Panc1 (cell line): ENCODE data around the gene PPM1M. TPM values are rescaled to one million over a fixed set of nuclear protein-coding genes. Genes with fewer than 3 reads are reported as not detected.

Experiments
- ATAC-seq: fragments of 200-7000 bp; cut with Tn5 transposase; 2 replicates; pipeline ENCODE4 v1.9.1; 2020; ENCODE audit warnings: mild to moderate bottlenecking, moderate library complexity
- BruUV-seq: library from RNA; stranded (reverse); fragments of 400-500 nt; replicated peaks from 2 replicates; lab custom pipeline; 2021; lab: Mats Ljungman, UMichigan
- CTCF ChIA-PET: fragments of 300-600 bp; sonication (Branson Sonifier 250); formaldehyde crosslinking; loops from one replicate; lab custom pipeline; 2022; ENCODE audit warnings: antibody characterized with exemption; lab: Charles Lee
- POLR2A ChIA-PET: fragments of 300-600 bp; sonication (Branson Sonifier 250); formaldehyde crosslinking; loops from one replicate; lab custom pipeline; 2022; ENCODE audit warnings: antibody characterized with exemption; lab: Charles Lee
- DNase-seq: peaks from one replicate; pipeline ENCODE4 v3.0.0-alpha.2; 2010; ENCODE audit warnings: low read depth, low spot score
- H3K27ac ChIP-seq: 2 replicates; pipeline ENCODE4 v1.5.1; 2011; ENCODE audit warnings: mild to moderate bottlenecking, low read length, inconsistent platforms
- H3K27me3 ChIP-seq: fragments of 200-500 bp; sonication (Bioruptor generic); 2 replicates; pipeline ENCODE4 v1.6.0; 2014; ENCODE audit warnings: low read length, inconsistent platforms; ENCODE audit not compliant: control insufficient read depth, insufficient read depth
- H3K36me3 ChIP-seq: fragments of 200-500 bp; sonication (Bioruptor generic); 2 replicates; pipeline ENCODE4 v1.5.1; 2014; ENCODE audit warnings: inconsistent platforms, mild to moderate bottlenecking, low read length, moderate library complexity; ENCODE audit not compliant: control insufficient read depth, insufficient read depth
- H3K4me1 ChIP-seq: 2 replicates; pipeline ENCODE4 v1.5.1; 2011; ENCODE audit warnings: inconsistent platforms, mild to moderate bottlenecking, low read length, moderate library complexity; ENCODE audit not compliant: control insufficient read depth, insufficient read depth
- H3K4me3 ChIP-seq, 2 experiments: 2 replicates each; pipeline ENCODE4 v1.5.1; 2011 to 2012; ENCODE audit warnings: low read depth in 2 of 2, low read length in 2 of 2, mild to moderate bottlenecking in 2 of 2, inconsistent platforms in 1 of 2, moderate library complexity in 1 of 2
- H3K9me3 ChIP-seq: fragments of 200-500 bp; sonication (Bioruptor generic); 2 replicates; pipeline ENCODE4 v1.5.1; 2014; ENCODE audit warnings: low read depth, mild to moderate bottlenecking, inconsistent platforms, low read length, moderate library complexity; ENCODE audit not compliant: control insufficient read depth, insufficient read depth
- CTCF ChIP-seq: fragments of 450-650 bp; IDR thresholded peaks from 2 replicates; pipeline ENCODE4 v1.5.1; 2017; ENCODE audit warnings: mild to moderate bottlenecking
- POLR2AphosphoS5 ChIP-seq: IDR thresholded peaks from 2 replicates; pipeline ENCODE4 v1.6.1; 2012; ENCODE audit warnings: mild to moderate bottlenecking, low read depth, low read length, moderate library complexity
- REST ChIP-seq, 2 experiments: IDR thresholded peaks; 2 replicates each; pipeline ENCODE4 v1.6.1; 2011 to 2012; ENCODE audit warnings: low read depth in 2 of 2, control low read depth in 1 of 2, low read length in 1 of 2, mild to moderate bottlenecking in 1 of 2, moderate library complexity in 1 of 2; ENCODE audit not compliant: insufficient read depth in 1 of 2
- SIN3A ChIP-seq: IDR thresholded peaks from 2 replicates; pipeline ENCODE4 v1.6.1; 2012; ENCODE audit warnings: low read depth, mild to moderate bottlenecking, low read length, moderate library complexity, borderline replicate concordance; ENCODE audit not compliant: insufficient read depth
- TCF7L2 ChIP-seq: IDR thresholded peaks from 2 replicates; pipeline ENCODE4 v1.6.1; 2011; ENCODE audit warnings: mild to moderate bottlenecking, low read depth, low read length, inconsistent platforms
- in situ Hi-C: cut with HindIII; loops from 2 replicates; pipeline ENCODE4 v1.10.0; 2016; ENCODE audit warnings: low sequenced_read_pairs, low pct_unique_long_range_greater_than_20kb
- intact Hi-C: fragments of 100-400 bp; cut with micrococcal nuclease; formaldehyde crosslinking; loops from one replicate; pipeline ENCODE4 v1.10.0; 2022; ENCODE audit not compliant: unreplicated experiment
- total RNA-seq: library from RNA; stranded (reverse); gene quantifications from one replicate; pipeline ENCODE4 v1.2.1, GENCODE V29; 2021; ENCODE audit not compliant: unreplicated experiment

The PPM1M gene
- total RNA-seq, 1 experiment from 2014 or later, result 9.7 TPM

- Histone ChIP-seq H3K27me3 (no peaks in the 10 kb centered on the region), H3K9me3 (no peaks in the 10 kb centered on the region), H3K36me3 (peaks cover 7% of the 10 kb centered on the region), H3K4me1 (peaks cover 14% of the 10 kb centered on the region), H3K27ac (peak overlapping the region; percentile 86; the same call in 1 of the 2 replicates), H3K4me3 (no peak overlapping the region)
- in situ Hi-C loops (no loop called here), intact Hi-C loops (no loop called here)
- DNase-seq, result no peak
- no TSS peak for BruUV-seq
- CTCF ChIA-PET, result no interaction called here
- no peak for ATAC-seq
- POLR2A ChIA-PET, result interaction anchor here (0.7 kb wide), 1 partner anchor 265 kb away, joined by 3 read pairs; no protein-coding TSS in a partner anchor
- TF ChIP-seq TCF7L2, result no peak
- TF ChIP-seq POLR2AphosphoS5, result no peak
- no peak for TF ChIP-seq SIN3A
- TF ChIP-seq CTCF, result no peak
- no peak for TF ChIP-seq REST (IDR thresholded peaks at IDR 0.05; ENCODE audit: insufficient read depth in 1 of 2, low read depth in 2 of 2, low read length in 1 of 2)
These were observed 48.6 kb upstream of the PPM1M start for GRCh38 chr3:52196977-52197376.

GRCh38 chr3:52197499-52197841 lies 48.1 kb upstream of the PPM1M start:
- peaks cover 14% of the 10 kb centered on the region for H3K4me1 ChIP-seq
- peak overlapping the region; percentile 86 for H3K27ac ChIP-seq
- intact Hi-C loops (no loop called here), in situ Hi-C loops (no loop called here)
- H3K9me3 ChIP-seq, result no peaks in the 10 kb centered on the region
- H3K36me3 ChIP-seq, result peaks cover 7% of the 10 kb centered on the region
- peak overlapping the region; percentile 66 to 92 for H3K4me3 ChIP-seq
- no peak for ATAC-seq
- BruUV-seq, result no TSS peak
- POLR2A ChIA-PET, result interaction anchor here (0.7 kb wide), 1 partner anchor 264 kb away, joined by 3 read pairs; no protein-coding TSS in a partner anchor
- CTCF ChIA-PET, result no interaction called here
- no peaks in the 10 kb centered on the region for H3K27me3 ChIP-seq
- TF ChIP-seq SIN3A (no peak), CTCF (no peak), REST (IDR thresholded peaks at IDR 0.05; ENCODE audit: insufficient read depth in 1 of 2, low read depth in 2 of 2, low read length in 1 of 2) (no peak), TCF7L2 (no peak), POLR2AphosphoS5 (no peak)
- DNase-seq, result no peak
